IMR-90 (cell line): ENCODE measurements around the gene CRYGN. TPM values are rescaled to one million over a fixed set of nuclear protein-coding genes. Genes with fewer than 3 reads are reported as not detected.

Source experiments
- ATAC-seq: fragments of 200-7000 bp; cut with Tn5 transposase; 2 replicates; pipeline ENCODE4 v1.9.1; 2020; ENCODE audit warnings: low read depth, mild to moderate bottlenecking, moderate library complexity
- BruUV-seq: library from RNA; stranded (reverse); fragments of 400-500 nt; replicated peaks from 2 replicates; lab custom pipeline; 2021; lab: Mats Ljungman, UMichigan
- CTCF ChIA-PET: fragments of 300-600 bp; formaldehyde crosslinking; extraction: SDS; loops from one replicate; lab custom pipeline; 2021; ENCODE audit warnings: antibody characterized with exemption; lab: Yijun Ruan, JAX
- POLR2A ChIA-PET: fragments of 300-600 bp; sonication (Branson Sonifier 250); formaldehyde crosslinking; loops from one replicate; lab custom pipeline; 2022; ENCODE audit warnings: antibody characterized with exemption; ENCODE audit not compliant: unreplicated experiment; lab: Charles Lee
- DNase-seq: peaks from one replicate; pipeline ENCODE4 v3.0.0; 2013
- H2AFZ ChIP-seq: replicated peaks from 2 replicates; pipeline ENCODE3; 2013; ENCODE audit warnings: low read length, mild to moderate bottlenecking; ENCODE audit not compliant: poor library complexity
- H2AK5ac ChIP-seq: 2 replicates; pipeline ENCODE4 v1.6.1; 2013; ENCODE audit warnings: low read depth, low read length, inconsistent platforms
- H2AK9ac ChIP-seq: replicated peaks from 2 replicates; pipeline ENCODE3; 2013; ENCODE audit warnings: mild to moderate bottlenecking, low read depth, low read length, moderate library complexity; ENCODE audit not compliant: poor library complexity
- H2BK120ac ChIP-seq: 2 replicates; pipeline ENCODE4 v1.6.1; 2013; ENCODE audit warnings: low read depth, low read length, inconsistent platforms
- H2BK15ac ChIP-seq: 3 replicates; pipeline ENCODE4 v1.6.1; 2013; ENCODE audit warnings: low read depth, low read length, inconsistent platforms
- H2BK20ac ChIP-seq: 2 replicates; pipeline ENCODE4 v1.6.1; 2013; ENCODE audit warnings: low read depth, mild to moderate bottlenecking, inconsistent platforms, low read length, moderate library complexity
- H2BK5ac ChIP-seq: 2 replicates; pipeline ENCODE4 v1.6.1; 2013; ENCODE audit warnings: mild to moderate bottlenecking, low read depth, low read length, inconsistent platforms; ENCODE audit not compliant: poor library complexity, severe bottlenecking
- H3K14ac ChIP-seq: replicated peaks from 2 replicates; pipeline ENCODE4 v1.6.1; 2013; ENCODE audit warnings: low read depth, low read length, inconsistent platforms
- H3K18ac ChIP-seq: 2 replicates; pipeline ENCODE4 v1.6.1; 2013; ENCODE audit warnings: low read depth, low read length, control low read depth
- H3K23ac ChIP-seq: 2 replicates; pipeline ENCODE4 v1.6.1; 2013; ENCODE audit warnings: low read depth, low read length, inconsistent platforms
- H3K27ac ChIP-seq: 2 replicates; pipeline ENCODE4 v1.5.1; 2013; ENCODE audit warnings: mild to moderate bottlenecking, control low read depth, low read length; ENCODE audit not compliant: insufficient read depth
- H3K27me3 ChIP-seq: 2 replicates; pipeline ENCODE4 v1.6.1; 2013; ENCODE audit warnings: low read length; ENCODE audit not compliant: control insufficient read depth, insufficient read depth
- H3K36me3 ChIP-seq: 2 replicates; pipeline ENCODE4 v1.6.1; 2013; ENCODE audit warnings: low read length, mixed read lengths; ENCODE audit not compliant: control insufficient read depth, insufficient read depth
- H3K4ac ChIP-seq: 2 replicates; pipeline ENCODE4 v1.6.1; 2013; ENCODE audit warnings: low read depth, low read length, inconsistent platforms
- H3K4me1 ChIP-seq: 2 replicates; pipeline ENCODE4 v1.6.1; 2013; ENCODE audit warnings: low read length, mixed read lengths; ENCODE audit not compliant: control insufficient read depth, insufficient read depth
- H3K4me2 ChIP-seq: 2 replicates; pipeline ENCODE4 v1.6.1; 2013; ENCODE audit warnings: low read depth, mild to moderate bottlenecking, control low read depth, low read length, moderate library complexity
- H3K4me3 ChIP-seq: 2 replicates; pipeline ENCODE4 v1.5.1; 2013; ENCODE audit warnings: low read depth, mild to moderate bottlenecking, control low read depth, low read length, moderate library complexity; ENCODE audit not compliant: insufficient read depth
- H3K56ac ChIP-seq: 2 replicates; pipeline ENCODE4 v1.6.1; 2013; ENCODE audit warnings: low read length, inconsistent platforms; ENCODE audit not compliant: insufficient read depth; ENCODE audit errors: extremely low read depth
- H3K79me1 ChIP-seq, 2 experiments: 2 replicates each; pipeline ENCODE4 v1.6.1; 2013; ENCODE audit warnings: low read length in 2 of 2, inconsistent platforms in 1 of 2, low read depth in 1 of 2
- H3K9ac ChIP-seq: 2 replicates; pipeline ENCODE4 v1.6.1; 2013; ENCODE audit warnings: low read depth, low read length, control low read depth
- H3K9me1 ChIP-seq: 2 replicates; pipeline ENCODE4 v1.6.1; 2013; ENCODE audit warnings: low read length, inconsistent platforms; ENCODE audit not compliant: insufficient read depth
- H3K9me3 ChIP-seq: 2 replicates; pipeline ENCODE4 v1.6.1; 2013; ENCODE audit warnings: low read length; ENCODE audit not compliant: control insufficient read depth, insufficient read depth
- H4K20me1 ChIP-seq: 2 replicates; pipeline ENCODE4 v1.6.1; 2013; ENCODE audit warnings: low read length, inconsistent platforms; ENCODE audit not compliant: insufficient read depth
- H4K5ac ChIP-seq: 2 replicates; pipeline ENCODE4 v1.6.1; 2013; ENCODE audit warnings: mild to moderate bottlenecking, low read depth, low read length, control low read depth
- H4K8ac ChIP-seq, 2 experiments: 2 replicates each; pipeline ENCODE4 v1.6.1; 2013; ENCODE audit warnings: low read depth in 2 of 2, low read length in 2 of 2, control low read depth in 1 of 2, inconsistent platforms in 1 of 2
- H4K91ac ChIP-seq: 2 replicates; pipeline ENCODE4 v1.6.1; 2013; ENCODE audit warnings: low read depth, low read length, inconsistent platforms; ENCODE audit not compliant: insufficient read depth
- BHLHE40 ChIP-seq: fragments of 150-350 bp; IDR thresholded peaks from 2 replicates; pipeline ENCODE4 v1.6.1; 2016; ENCODE audit warnings: mild to moderate bottlenecking, low read depth, low read length
- CEBPB ChIP-seq: IDR thresholded peaks from 2 replicates; pipeline ENCODE4 v1.6.1; 2012; ENCODE audit warnings: low read depth, low read length, improper control_type of control experiment
- CHD1 ChIP-seq: IDR thresholded peaks from 2 replicates; pipeline ENCODE4 v1.6.1; 2012; ENCODE audit warnings: low read depth, low read length, improper control_type of control experiment
- FOS ChIP-seq: fragments of 150-350 bp; IDR thresholded peaks from 2 replicates; pipeline ENCODE4 v1.6.1; 2016; ENCODE audit warnings: low read depth, low read length
- MAFK ChIP-seq: IDR thresholded peaks from 2 replicates; pipeline ENCODE4 v1.6.1; 2012; ENCODE audit warnings: low read depth, low read length, improper control_type of control experiment
- MAZ ChIP-seq: IDR thresholded peaks from 2 replicates; pipeline ENCODE4 v1.6.1; 2012; ENCODE audit warnings: low read depth, mild to moderate bottlenecking, low read length, improper control_type of control experiment, moderate library complexity, borderline replicate concordance
- MXI1 ChIP-seq: IDR thresholded peaks from 2 replicates; pipeline ENCODE4 v1.6.1; 2012; ENCODE audit warnings: low read depth, mild to moderate bottlenecking, low read length, moderate library complexity, borderline replicate concordance
- NFE2L2 ChIP-seq: fragments of 150-350 bp; IDR thresholded peaks from 2 replicates; pipeline ENCODE4 v1.6.1; 2016; ENCODE audit warnings: low read depth, mild to moderate bottlenecking, low read length
- POLR2A ChIP-seq: IDR thresholded peaks from 2 replicates; pipeline ENCODE4 v1.6.1; 2012; ENCODE audit warnings: mild to moderate bottlenecking, low read depth, low read length
- RAD21 ChIP-seq: IDR thresholded peaks from 2 replicates; pipeline ENCODE4 v1.6.1; 2012; ENCODE audit warnings: low read length, improper control_type of control experiment
- RCOR1 ChIP-seq: IDR thresholded peaks from 2 replicates; pipeline ENCODE4 v1.6.1; 2012; ENCODE audit warnings: mild to moderate bottlenecking, low read length, improper control_type of control experiment; ENCODE audit not compliant: insufficient replicate concordance
- RFX5 ChIP-seq: IDR thresholded peaks from 2 replicates; pipeline ENCODE4 v1.8.0; 2012; ENCODE audit warnings: low read depth, mild to moderate bottlenecking, low read length, moderate library complexity
- SMC3 ChIP-seq: fragments of 150-350 bp; IDR thresholded peaks from 2 replicates; pipeline ENCODE4 v1.6.1; 2016; ENCODE audit warnings: low read depth, mild to moderate bottlenecking, antibody characterized with exemption, low read length, moderate library complexity
- WGBS, 2 experiments: methylation state at CpG; one replicate each; pipeline versions ENCODE4 v1.1.5 to v1.1.7; 2013; ENCODE audit warnings: missing lambda C conversion rate in 2 of 2; ENCODE audit not compliant: insufficient read length in 1 of 2; ENCODE audit errors: extremely low coverage in 2 of 2; 5-methylcytosine and 5-hydroxymethylcytosine counted together
- dilution Hi-C: fragments of 300-500 bp; cut with HindIII; formaldehyde crosslinking; loops from one replicate; pipeline ENCODE4 v1.14.3; 2018; ENCODE audit warnings: low sequenced_read_pairs; ENCODE audit not compliant: unreplicated experiment
- in situ Hi-C: fragments of 300-500 bp; cut with MboI; formaldehyde crosslinking; loops from 3 replicates; pipeline ENCODE4 v1.14.3; 2019; ENCODE audit warnings: low sequenced_read_pairs, inconsistent platforms, mixed read lengths
- intact Hi-C: fragments of 100-400 bp; cut with micrococcal nuclease; formaldehyde crosslinking; loops from 2 replicates; pipeline ENCODE4 v1.10.0; 2022
- polyA plus RNA-seq, 3 experiments: library from polyadenylated mRNA; depleted of rRNA; stranded (reverse); fragments of >200 nt; gene quantifications; 2 replicates each; pipeline ENCODE4 v1.2.3, GENCODE V29; 2012; ENCODE audit warnings: low replicate concordance in 1 of 3
- total RNA-seq: library from RNA; depleted of rRNA; stranded (reverse); fragments of >200 nt; gene quantifications from 2 replicates; pipeline ENCODE4 v1.2.3, GENCODE V29; 2012
- TF ChIP-seq, protein P1 (sequence below): fragments of 150-350 bp; IDR thresholded peaks from 2 replicates; pipeline ENCODE4 v1.6.1; 2017; ENCODE audit warnings: mild to moderate bottlenecking, antibody characterized with exemption, low read length, low read depth
- TF ChIP-seq, protein P2 (sequence below): fragments of 150-350 bp; IDR thresholded peaks from 2 replicates; pipeline ENCODE4 v1.6.1; 2016; ENCODE audit warnings: low read depth, mild to moderate bottlenecking, low read length, moderate library complexity, borderline replicate concordance
- TF ChIP-seq, protein P3 (sequence below): conservative IDR thresholded peaks from 2 replicates; pipeline ENCODE4 v1.5.1; 2012; ENCODE audit warnings: mild to moderate bottlenecking, low read depth, low read length, improper control_type of control experiment

CRYGN gene
- total and polyA plus RNA-seq, 2 of the 4 experiments (the other 2 are of a cell fraction), result not detected

DNA sequence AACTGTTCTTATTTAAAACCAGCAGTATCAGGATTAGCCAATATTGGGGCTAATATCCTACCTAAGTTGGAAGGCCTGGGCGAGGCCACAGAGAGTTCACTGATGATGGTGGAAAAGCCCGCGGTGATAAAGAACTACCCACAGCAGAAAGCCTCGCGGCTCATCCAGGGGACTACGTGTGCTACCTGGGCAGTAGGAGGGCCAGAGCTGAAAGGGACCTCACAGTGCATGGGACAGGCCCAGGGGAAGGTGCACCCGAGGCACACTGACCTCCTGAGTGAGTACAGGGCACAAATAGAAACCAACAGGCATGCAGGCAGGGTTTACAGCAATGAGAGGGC is 31.5 kb downstream of the CRYGN start:
- Histone ChIP-seq H4K5ac (no peak overlapping the region), H3K23ac (no peak overlapping the region; the same call in 1 of the 2 replicates), H3K9ac (no peak overlapping the region), H3K27ac (no peak overlapping the region), H2AK5ac (no peak overlapping the region), H2BK5ac (no peak overlapping the region), H3K4me1 (peaks cover 5% of the 10 kb centered on the region; the same call in 1 of the 2 replicates), H2BK15ac (no peak overlapping the region), H4K20me1 (no peaks in the 10 kb centered on the region), H3K56ac (no peak overlapping the region), H3K79me1 (no peaks in the 10 kb centered on the region), H3K4me2 (no peak overlapping the region; the same call in 1 of the 2 replicates), H3K14ac (no peak overlapping the region), H2AFZ (no peak overlapping the region), H3K9me1 (0 out of 2 replicates have a peak, but pooled peaks cover 3% of the 10 kb centered on the region), H3K18ac (no peak overlapping the region), H3K36me3 (no peaks in the 10 kb centered on the region), H4K91ac (no peak overlapping the region), H2AK9ac (peak overlapping the region; percentile 16), H3K27me3 (peaks cover 64% of the 10 kb centered on the region), H3K4ac (no peak overlapping the region), H4K8ac (no peak overlapping the region), H3K9me3 (no peaks in the 10 kb centered on the region; the same call in 1 of the 2 replicates), H2BK20ac (no peak overlapping the region), H2BK120ac (no peak overlapping the region), H3K4me3 (no peak overlapping the region)
- WGBS, 2 experiments, result 68% methylated on average over 3 of the region's 7 CpGs; no CpG with 5 or more reads in 1 of the 2 experiments
- in situ Hi-C loops, result no loop called here
- CTCF ChIA-PET, result no interaction called here
- dilution Hi-C loops, result no loop called here
- DNase-seq, result no peak
- intact Hi-C loops, result no loop called here
- TF ChIP-seq MXI1 (no peak), NFE2L2 (no peak), RFX5 (no peak), RAD21 (no peak), MAFK (no peak), CHD1 (no peak), RCOR1 (no peak), CEBPB (no peak), MAZ (no peak), FOS (no peak), BHLHE40 (no peak), SMC3 (no peak), POLR2A (no peak)
- TF ChIP-seq, protein P1, sequence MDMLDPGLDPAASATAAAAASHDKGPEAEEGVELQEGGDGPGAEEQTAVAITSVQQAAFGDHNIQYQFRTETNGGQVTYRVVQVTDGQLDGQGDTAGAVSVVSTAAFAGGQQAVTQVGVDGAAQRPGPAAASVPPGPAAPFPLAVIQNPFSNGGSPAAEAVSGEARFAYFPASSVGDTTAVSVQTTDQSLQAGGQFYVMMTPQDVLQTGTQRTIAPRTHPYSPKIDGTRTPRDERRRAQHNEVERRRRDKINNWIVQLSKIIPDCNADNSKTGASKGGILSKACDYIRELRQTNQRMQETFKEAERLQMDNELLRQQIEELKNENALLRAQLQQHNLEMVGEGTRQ, result no peak
- TF ChIP-seq, protein P2, sequence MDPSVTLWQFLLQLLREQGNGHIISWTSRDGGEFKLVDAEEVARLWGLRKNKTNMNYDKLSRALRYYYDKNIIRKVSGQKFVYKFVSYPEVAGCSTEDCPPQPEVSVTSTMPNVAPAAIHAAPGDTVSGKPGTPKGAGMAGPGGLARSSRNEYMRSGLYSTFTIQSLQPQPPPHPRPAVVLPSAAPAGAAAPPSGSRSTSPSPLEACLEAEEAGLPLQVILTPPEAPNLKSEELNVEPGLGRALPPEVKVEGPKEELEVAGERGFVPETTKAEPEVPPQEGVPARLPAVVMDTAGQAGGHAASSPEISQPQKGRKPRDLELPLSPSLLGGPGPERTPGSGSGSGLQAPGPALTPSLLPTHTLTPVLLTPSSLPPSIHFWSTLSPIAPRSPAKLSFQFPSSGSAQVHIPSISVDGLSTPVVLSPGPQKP, result no peak
- TF ChIP-seq, protein P3, sequence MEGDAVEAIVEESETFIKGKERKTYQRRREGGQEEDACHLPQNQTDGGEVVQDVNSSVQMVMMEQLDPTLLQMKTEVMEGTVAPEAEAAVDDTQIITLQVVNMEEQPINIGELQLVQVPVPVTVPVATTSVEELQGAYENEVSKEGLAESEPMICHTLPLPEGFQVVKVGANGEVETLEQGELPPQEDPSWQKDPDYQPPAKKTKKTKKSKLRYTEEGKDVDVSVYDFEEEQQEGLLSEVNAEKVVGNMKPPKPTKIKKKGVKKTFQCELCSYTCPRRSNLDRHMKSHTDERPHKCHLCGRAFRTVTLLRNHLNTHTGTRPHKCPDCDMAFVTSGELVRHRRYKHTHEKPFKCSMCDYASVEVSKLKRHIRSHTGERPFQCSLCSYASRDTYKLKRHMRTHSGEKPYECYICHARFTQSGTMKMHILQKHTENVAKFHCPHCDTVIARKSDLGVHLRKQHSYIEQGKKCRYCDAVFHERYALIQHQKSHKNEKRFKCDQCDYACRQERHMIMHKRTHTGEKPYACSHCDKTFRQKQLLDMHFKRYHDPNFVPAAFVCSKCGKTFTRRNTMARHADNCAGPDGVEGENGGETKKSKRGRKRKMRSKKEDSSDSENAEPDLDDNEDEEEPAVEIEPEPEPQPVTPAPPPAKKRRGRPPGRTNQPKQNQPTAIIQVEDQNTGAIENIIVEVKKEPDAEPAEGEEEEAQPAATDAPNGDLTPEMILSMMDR, result no peak
- POLR2A ChIA-PET, result no interaction called here
- no TSS peak for BruUV-seq
- no peak for ATAC-seq
